NCI-H774 (cell line): Measurements from ENCODE around the gene KCNQ2.
"Not testable (repeated sequence)": the region's sequence is repeated elsewhere in the genome, so short reads cannot be mapped to it uniquely, and the experiment has no call there.

Experiments used
- DNase-seq: peaks from one replicate; lab custom pipeline; 2025; lab: John Stamatoyannopoulos, UW

KCNQ2 gene

GRCh38 chr20:63490416-63490815 is 18.0 kb upstream of the KCNQ2 start:
- DNase-seq = no peak

DNA sequence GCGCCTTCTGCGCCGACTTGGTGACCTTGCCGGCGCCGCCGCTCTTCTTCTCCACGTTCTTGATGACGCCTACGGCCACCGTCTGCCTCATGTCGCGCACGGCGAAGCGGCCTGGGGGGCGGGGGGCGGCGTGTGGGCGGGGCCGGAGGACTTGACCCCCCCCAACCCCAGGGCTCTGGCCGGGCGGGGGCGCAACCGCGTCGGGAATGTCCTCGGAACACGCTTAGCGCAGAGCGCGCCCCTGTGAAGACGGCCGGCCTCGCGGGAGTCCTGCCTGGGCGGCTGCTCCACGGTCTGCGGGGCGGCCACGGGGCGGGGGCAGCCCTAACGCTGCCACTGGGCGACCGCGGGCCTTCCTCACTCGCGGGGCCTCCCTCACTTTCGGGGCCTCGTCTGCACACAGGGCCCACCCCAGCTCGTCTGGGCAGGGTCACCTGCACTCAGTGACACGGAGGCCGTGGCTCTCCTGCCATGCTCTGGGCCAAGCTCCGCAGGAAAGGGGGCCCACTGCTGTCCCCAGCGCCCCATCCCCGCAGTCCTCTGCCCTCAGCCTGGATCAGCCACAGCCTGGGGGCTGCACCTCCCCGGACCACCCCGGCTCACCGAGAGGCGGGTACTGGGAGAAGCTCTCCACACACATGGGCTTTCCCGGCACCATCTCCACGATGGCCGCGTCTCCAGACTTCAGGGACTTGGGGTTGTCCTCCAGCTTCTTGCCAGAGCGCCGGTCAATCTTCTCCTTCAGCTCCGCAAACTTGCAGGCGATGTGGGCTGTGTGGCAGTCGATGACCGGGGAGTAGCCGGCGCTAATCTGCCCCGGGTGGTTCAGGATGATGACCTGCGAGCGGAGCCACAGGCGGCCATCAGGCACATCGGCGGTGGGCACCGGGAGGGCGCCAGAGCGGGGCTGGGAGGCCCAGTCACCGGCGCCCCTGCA is 16.1 kb upstream of the KCNQ2 start:
- no peak for DNase-seq

DNA sequence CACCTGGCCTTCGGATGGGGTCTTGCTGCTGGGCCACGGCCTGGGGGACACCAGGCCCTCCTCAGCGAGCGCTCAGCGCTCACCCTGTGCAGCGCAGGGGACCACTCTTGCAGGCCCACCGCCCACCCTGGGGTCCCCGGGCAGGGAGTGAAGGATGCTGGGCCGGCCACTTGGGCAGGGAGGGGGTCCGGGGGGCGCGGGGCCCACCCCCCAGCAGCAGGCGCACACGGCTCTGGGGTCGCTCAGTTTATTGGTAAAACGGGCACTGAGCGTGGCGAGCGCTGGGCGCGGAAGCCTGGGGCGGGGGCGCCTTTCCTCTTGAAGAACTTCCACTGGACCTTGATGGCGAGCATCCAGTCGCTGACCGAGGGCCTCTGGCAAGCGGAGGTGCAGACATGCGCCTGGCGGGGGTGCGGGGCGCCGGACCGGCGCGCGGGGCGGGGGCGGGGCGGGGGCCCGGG is 15.4 kb upstream of the KCNQ2 start:
- no peak for DNase-seq

- DNase-seq = no peak
Observed at GRCh38 chr20:63487116-63487764, 14.8 kb upstream of the KCNQ2 start.

DNA sequence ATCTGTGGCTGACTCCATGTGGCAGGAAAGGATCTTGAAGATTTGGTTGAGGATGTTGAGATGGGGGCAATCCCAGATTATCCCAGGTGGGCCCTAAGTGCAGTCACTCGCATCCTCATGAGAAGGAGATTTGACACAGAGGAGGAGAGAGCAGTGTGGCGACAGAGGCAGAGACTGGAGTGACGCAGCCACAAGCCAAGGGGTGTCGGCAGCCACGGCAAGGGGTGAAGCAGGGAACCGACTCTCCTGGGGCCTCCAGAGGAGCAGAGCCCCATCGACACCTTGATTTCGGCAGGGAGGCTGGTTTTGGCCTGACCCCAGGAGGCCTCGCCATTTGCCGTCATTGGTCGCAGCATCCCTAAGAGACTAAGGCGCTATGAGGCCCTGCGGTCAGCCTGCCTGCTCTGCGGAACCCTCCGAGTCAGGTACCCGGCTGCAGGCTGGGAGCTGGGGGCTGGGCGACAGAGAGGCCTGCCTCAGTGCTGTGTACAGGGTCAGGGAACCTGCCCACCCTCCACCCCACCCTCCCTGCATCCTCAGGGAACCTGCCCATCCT is 13.9 kb upstream of the KCNQ2 start:
- DNase-seq = no peak

DNA sequence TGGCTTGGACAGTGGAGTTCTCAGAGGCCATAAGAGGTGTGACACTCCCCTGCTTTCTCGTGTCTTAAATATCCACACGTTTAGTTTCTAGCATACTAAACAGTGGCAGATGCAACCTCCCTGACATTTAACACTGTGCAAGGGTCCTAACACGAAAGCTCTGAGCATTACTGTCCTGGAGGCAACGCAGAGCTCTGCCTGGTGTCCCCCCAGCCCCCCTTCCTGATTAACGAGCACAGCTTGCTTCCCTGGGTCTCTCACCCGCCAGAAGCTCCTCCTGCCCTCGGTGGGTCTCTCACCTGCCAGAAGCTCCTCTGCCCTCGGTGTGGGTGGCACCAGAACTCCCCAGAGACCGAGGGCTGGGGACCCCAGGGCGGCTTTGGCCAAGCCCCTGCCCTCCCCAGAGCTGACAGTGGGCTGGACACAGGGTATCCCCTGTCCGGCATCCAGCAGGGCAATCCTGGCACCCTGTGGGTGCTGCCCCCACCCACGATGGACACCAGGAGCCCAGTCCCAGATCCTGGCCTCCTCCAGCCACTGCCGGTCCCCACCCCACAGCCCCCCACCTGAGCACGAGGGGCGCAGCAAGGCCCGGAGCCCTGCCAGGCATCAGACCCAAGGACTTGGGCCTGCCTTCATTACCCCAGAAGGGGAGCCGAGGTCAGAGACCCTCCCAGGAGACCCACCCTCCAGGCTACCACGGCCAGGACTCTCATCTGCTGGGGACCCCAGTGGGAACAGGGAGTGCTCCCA is 12.4 kb upstream of the KCNQ2 start:
- no peak for DNase-seq

- no peak for DNase-seq
Observed at GRCh38 chr20:63484236-63484635, 11.8 kb upstream of the KCNQ2 start.

- DNase-seq = no peak
Observed at GRCh38 chr20:63483834-63484233, 11.4 kb upstream of the KCNQ2 start.

- DNase-seq = no peak
Observed at GRCh38 chr20:63482021-63482587, 9.6 kb upstream of the KCNQ2 start.

GRCh38 chr20:63481503-63481902 is 9.0 kb upstream of the KCNQ2 start:
- DNase-seq = no peak

GRCh38 chr20:63479695-63480419 is 7.4 kb upstream of the KCNQ2 start:
- not testable (repeated sequence) for DNase-seq

- DNase-seq = no peak
Observed at GRCh38 chr20:63478346-63479302, 6.2 kb upstream of the KCNQ2 start.

DNA sequence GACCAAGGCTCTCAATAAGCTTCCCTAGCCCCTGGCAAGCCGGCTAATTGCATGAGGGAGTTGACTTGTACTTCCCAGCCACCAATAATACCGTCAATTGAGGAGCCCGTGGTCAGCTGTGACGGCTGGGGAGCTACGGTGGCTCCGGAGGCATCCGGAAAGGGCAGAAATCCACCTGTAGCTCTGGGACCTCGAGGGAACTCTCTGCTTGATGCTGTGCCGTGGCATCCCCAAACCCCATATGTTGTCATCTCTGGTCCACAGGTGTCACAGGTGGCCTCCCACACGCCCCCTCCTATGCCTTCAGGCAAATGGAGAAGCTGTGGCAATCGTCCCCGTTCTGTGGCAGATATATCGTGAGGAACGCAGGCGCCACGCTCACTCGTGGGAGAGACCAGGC is 5.5 kb upstream of the KCNQ2 start:
- no peak for DNase-seq

DNA sequence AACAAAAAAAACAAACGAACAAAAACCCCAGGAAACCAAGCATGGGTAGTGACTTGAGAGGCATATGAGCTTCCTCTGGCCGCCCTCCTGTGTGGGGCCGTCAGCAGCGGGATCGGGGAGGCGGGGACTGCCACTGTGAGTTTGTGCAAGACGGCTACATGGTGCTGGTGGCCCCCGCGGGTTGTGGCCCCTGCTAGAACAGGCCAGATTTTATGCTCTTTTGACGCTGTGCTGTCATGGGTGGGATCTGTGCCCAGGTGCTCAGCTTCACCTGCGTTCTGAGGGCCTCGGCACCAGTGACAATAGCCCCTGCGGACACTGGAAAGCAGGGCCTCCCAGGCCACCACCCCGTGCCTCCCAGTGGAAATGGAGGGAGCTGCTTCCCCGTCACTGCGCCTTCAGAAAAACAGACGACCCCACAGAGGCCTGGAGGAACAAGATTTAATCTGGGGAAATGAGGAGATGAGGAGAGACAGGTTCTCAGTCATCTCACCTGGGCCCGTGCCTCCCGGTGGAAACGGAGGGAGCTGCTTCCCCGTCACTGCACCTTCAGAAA is 4.7 kb upstream of the KCNQ2 start:
- no peak for DNase-seq

- no peak for DNase-seq
Observed at GRCh38 chr20:63475209-63475608, 2.8 kb upstream of the KCNQ2 start.

GRCh38 chr20:63473555-63474449 is 1.3 kb upstream of the KCNQ2 start:
- DNase-seq = no peak

DNA sequence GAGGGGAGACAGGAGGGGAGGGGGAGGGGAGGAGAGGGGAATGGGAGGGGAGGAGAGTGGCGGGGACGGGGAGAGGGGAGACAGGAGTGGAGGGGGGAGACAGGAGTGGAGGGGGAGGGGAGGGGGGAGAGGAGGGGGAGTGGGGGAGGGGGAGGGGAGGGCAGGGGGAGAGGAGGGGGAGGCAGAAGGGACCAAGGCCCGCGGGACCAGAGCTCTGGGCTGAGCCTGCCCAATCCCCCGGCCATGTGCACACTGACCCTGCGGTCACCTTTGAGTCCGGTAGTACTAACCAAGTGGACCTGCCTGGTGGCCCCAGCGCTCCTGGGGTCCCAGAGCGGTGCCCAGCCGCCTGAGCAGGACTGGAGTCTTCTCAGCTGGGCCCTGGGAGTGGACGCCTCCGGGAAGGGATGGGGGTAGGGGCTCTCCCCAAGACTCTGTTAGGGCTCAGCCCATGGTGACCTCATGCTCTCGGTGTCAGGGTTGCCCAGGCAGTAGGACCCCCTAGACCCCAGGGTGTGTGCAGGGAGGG is 471 bp upstream of the KCNQ2 start:
- no peak for DNase-seq

DNA sequence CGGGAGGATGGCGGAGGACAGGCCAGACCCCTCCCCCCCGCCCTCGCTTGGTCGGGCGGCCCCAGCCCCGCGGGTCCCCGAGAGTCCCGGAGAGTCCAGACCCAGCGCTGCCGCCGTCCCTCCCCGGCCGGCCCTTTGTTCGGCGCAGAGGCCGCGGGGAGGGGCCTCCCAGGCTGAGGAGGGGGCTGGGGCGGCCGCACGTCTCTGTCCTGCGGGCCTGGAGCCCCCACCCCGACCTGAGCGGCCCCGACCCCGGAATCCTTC is 806 bp downstream of the KCNQ2 start:
- no peak for DNase-seq
